Sigmoid colon (tissue), 3 donors: ENCODE results near the gene COQ8A.
"Not testable (repeated sequence)": the region's sequence is repeated elsewhere in the genome, so short reads cannot be mapped to it uniquely, and the experiment has no call there.

Experiments used
- POLR2A ChIP-seq, 2 donors: fragments of 450-650 bp; IDR thresholded peaks; one replicate each; pipeline ENCODE4 v1.6.1; 2016; ENCODE audit warnings: antibody characterized with exemption in 2 of 2, mild to moderate bottlenecking in 2 of 2, moderate library complexity in 2 of 2
- TF ChIP-seq, protein P1 (sequence below), 4 experiments: fragments of 450-650 bp in 3 of 4; fragments of 200-600 bp in 1 of 4; IDR thresholded peaks; one replicate each; pipeline ENCODE4 v1.5.1; 2016 to 2019; ENCODE audit warnings: antibody characterized with exemption in 4 of 4, mild to moderate bottlenecking in 3 of 4, moderate library complexity in 2 of 4

DNA sequence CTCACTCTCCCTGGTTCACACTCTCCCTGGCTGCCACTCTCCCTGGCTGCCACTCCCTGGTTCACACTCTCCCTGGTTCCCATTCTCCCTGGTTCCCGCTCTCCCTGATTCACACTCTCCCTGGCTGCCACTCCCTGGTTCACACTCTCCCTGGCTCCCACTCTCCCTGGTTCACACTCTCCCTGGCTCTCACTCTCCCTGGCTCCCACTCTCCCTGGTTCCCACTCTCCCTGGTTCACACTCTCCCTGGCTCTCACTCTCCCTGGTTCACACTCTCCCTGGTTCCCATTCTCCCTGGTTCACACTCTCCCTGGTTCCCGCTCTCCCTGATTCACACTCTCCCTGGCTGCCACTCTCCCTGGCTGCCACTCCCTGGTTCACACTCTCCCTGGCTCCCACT lies 15.8 kb downstream of the COQ8A start:
- TF ChIP-seq, protein P1, sequence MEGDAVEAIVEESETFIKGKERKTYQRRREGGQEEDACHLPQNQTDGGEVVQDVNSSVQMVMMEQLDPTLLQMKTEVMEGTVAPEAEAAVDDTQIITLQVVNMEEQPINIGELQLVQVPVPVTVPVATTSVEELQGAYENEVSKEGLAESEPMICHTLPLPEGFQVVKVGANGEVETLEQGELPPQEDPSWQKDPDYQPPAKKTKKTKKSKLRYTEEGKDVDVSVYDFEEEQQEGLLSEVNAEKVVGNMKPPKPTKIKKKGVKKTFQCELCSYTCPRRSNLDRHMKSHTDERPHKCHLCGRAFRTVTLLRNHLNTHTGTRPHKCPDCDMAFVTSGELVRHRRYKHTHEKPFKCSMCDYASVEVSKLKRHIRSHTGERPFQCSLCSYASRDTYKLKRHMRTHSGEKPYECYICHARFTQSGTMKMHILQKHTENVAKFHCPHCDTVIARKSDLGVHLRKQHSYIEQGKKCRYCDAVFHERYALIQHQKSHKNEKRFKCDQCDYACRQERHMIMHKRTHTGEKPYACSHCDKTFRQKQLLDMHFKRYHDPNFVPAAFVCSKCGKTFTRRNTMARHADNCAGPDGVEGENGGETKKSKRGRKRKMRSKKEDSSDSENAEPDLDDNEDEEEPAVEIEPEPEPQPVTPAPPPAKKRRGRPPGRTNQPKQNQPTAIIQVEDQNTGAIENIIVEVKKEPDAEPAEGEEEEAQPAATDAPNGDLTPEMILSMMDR (IDR thresholded peaks at IDR 0.05) = not testable (repeated sequence)
- not testable (repeated sequence) for TF ChIP-seq POLR2A (IDR thresholded peaks at IDR 0.05)
